RWPE1 (cell line): ENCODE measurements around the gene HMGCS2.

Experiments used
- CTCF ChIA-PET: fragments of 350-600 bp; sonication (Branson Sonifier 250); formaldehyde crosslinking; extraction: SDS; loops from one replicate; lab custom pipeline; 2021; lab: Yijun Ruan, JAX
- POLR2A ChIA-PET: fragments of 400-600 bp; formaldehyde crosslinking; extraction: SDS; loops from one replicate; lab custom pipeline; 2020; ENCODE audit warnings: antibody characterized with exemption; ENCODE audit not compliant: low non-redundant PET; lab: Yijun Ruan, JAX
- DNase-seq: peaks from one replicate; pipeline ENCODE4 v3.0.0; 2012; ENCODE audit warnings: low spot score
- H3K27ac ChIP-seq: fragments of 450-650 bp; 2 replicates; pipeline ENCODE4 v1.5.1; 2017
- TF ChIP-seq, protein P1 (sequence below): fragments of 450-650 bp; conservative IDR thresholded peaks from 2 replicates; pipeline ENCODE4 v1.5.1; 2017; ENCODE audit warnings: low read depth, mild to moderate bottlenecking

HMGCS2 gene

DNA sequence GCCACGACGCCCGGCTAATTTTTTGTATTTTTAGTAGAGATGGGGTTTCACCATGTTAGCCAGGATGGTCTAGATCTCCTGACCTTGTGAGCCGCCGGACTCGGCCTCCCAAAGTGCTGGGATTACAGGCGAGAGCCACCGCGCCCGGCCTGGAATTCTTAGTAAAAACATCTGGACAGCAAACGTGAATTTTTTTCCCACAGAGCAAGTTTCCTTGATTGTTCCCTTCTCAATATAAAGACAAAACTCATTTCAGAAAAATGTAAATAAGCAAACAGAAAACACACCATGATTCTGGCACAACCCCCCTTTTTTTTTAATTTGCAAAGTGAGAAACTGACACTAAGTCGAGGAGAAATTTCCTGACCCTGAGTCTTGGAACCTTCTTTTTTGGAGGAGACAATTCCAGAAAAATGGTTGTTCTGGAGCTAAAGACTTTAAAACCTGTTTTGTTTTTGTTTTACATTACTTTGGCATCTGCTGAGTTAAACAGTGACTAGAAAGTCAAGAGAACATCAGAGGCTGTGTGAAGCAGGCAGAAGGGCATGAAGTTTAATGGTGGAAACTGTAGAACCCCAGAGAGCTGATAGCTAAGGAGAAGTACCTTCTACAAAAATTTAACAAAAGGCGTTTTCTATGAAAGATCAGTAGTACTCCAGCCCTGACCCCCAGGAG, 10.3 kb upstream of the HMGCS2 start:
- TF ChIP-seq, protein P1, sequence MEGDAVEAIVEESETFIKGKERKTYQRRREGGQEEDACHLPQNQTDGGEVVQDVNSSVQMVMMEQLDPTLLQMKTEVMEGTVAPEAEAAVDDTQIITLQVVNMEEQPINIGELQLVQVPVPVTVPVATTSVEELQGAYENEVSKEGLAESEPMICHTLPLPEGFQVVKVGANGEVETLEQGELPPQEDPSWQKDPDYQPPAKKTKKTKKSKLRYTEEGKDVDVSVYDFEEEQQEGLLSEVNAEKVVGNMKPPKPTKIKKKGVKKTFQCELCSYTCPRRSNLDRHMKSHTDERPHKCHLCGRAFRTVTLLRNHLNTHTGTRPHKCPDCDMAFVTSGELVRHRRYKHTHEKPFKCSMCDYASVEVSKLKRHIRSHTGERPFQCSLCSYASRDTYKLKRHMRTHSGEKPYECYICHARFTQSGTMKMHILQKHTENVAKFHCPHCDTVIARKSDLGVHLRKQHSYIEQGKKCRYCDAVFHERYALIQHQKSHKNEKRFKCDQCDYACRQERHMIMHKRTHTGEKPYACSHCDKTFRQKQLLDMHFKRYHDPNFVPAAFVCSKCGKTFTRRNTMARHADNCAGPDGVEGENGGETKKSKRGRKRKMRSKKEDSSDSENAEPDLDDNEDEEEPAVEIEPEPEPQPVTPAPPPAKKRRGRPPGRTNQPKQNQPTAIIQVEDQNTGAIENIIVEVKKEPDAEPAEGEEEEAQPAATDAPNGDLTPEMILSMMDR, result no peak
- CTCF ChIA-PET, result interaction anchor here (0.5 to 1.2 kb wide), 2 partner anchors 35 to 284 kb away, joined by 3 to 6 read pairs; no protein-coding TSS in a partner anchor
- H3K27ac ChIP-seq, result no peak overlapping the region
- no peak for DNase-seq
- POLR2A ChIA-PET, result no interaction called here

DNA sequence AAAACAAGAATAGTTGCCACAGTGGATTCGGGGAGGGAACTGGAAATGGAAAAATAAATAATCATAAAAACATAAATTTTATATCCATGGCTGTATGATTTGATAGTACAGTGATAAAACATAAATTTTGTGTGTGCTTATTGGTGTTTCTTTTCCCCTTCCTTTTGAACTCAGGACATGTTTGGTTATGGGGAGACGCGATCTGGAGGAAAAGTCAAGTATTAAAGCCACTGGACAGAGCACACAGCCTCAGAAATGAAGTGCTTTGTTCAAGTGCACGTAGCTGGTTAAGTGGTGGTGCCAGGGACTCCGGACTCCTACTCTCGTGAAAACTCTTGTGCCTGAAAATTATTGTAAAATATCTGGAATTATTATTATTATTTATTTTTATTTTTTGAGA, 9.7 kb upstream of the HMGCS2 start:
- no peak overlapping the region for H3K27ac ChIP-seq
- no peak for DNase-seq
- ChIA-PET CTCF (no interaction called here), POLR2A (no interaction called here)
- TF ChIP-seq, protein P1, result no peak

- ChIA-PET POLR2A (no interaction called here), CTCF (no interaction called here)
- TF ChIP-seq, protein P1, result no peak
- DNase-seq, result no peak
- H3K27ac ChIP-seq, result no peak overlapping the region
These were observed 6.2 kb upstream of the HMGCS2 start for GRCh38 chr1:119774746-119775490.

GRCh38 chr1:119773711-119774241, 5.1 kb upstream of the HMGCS2 start:
- POLR2A ChIA-PET, result no interaction called here
- TF ChIP-seq, protein P1, result no peak
- H3K27ac ChIP-seq, result no peak overlapping the region
- CTCF ChIA-PET, result no interaction called here
- no peak for DNase-seq

- ChIA-PET CTCF (no interaction called here), POLR2A (no interaction called here)
- TF ChIP-seq, protein P1, result no peak
- DNase-seq, result no peak
- H3K27ac ChIP-seq, result no peak overlapping the region
These were observed 3.6 kb upstream of the HMGCS2 start for GRCh38 chr1:119772298-119772697.

DNA sequence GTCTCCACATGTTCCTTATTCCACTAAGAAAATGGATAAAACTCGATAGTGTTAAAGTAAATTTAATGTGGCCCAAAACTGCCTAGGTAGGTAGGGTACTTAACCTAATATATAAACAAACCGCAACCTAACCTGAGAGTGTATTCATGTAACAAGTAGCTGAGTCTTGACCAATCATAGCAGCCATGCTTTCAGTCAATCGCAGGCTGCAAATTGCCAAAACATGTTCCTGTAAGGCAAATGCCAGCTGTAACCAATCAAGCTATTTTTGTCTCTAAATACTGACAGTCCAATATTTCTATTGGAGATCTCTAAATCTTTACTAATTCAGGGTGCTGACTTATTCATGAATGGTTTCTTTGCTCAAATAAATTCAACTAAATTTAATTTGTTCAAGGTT, 3.1 kb upstream of the HMGCS2 start:
- no peak for DNase-seq
- CTCF ChIA-PET, result no interaction called here
- POLR2A ChIA-PET, result no interaction called here
- no peak overlapping the region for H3K27ac ChIP-seq
- TF ChIP-seq, protein P1, result no peak
